Kidney (tissue), 14 donors: ENCODE measurements around the gene NECAP2. TPM values are rescaled to one million over a fixed set of nuclear protein-coding genes. Genes with fewer than 3 reads are reported as not detected.

Experiments used
- DNase-seq, 5 donors: peaks; one replicate each; pipeline ENCODE4 v3.0.0-alpha.2; 2013 to 2020
- FAIRE-seq: peaks from 2 replicates; lab custom pipeline; 2012; peaks lifted over from hg19 to GRCh38; lab: Jason Lieb, UNC
- H3K27ac ChIP-seq, 2 donors: one replicate each; pipeline ENCODE4 v1.7.0; 2013; ENCODE audit warnings: low read depth in 2 of 2, low read length in 2 of 2, inconsistent platforms in 1 of 2
- H3K27me3 ChIP-seq: one replicate; pipeline ENCODE4 v1.7.1; 2013; ENCODE audit warnings: low read length, inconsistent platforms; ENCODE audit not compliant: control insufficient read depth, insufficient read depth
- H3K36me3 ChIP-seq, 3 donors: one replicate each; pipeline versions ENCODE4 v1.7.0 to v1.7.1; 2013; ENCODE audit warnings: low read length in 3 of 3, control low read depth in 1 of 3, inconsistent platforms in 1 of 3; ENCODE audit not compliant: insufficient read depth in 3 of 3, control insufficient read depth in 2 of 3
- H3K4me1 ChIP-seq, 3 donors: one replicate each; pipeline versions ENCODE4 v1.7.0 to v1.7.1; 2013; ENCODE audit warnings: low read length in 3 of 3, inconsistent platforms in 1 of 3, low read depth in 1 of 3; ENCODE audit not compliant: control insufficient read depth in 2 of 3, insufficient read depth in 2 of 3
- H3K4me3 ChIP-seq, 3 donors: one replicate each; pipeline versions ENCODE4 v1.7.0 to v1.8.1; 2013; ENCODE audit warnings: low read length in 3 of 3, control low read depth in 1 of 3, inconsistent platforms in 1 of 3
- H3K9ac ChIP-seq, 3 donors: one replicate each; pipeline versions ENCODE4 v1.7.0 to v1.7.1; 2013; ENCODE audit warnings: low read length in 3 of 3, control low read depth in 1 of 3, inconsistent platforms in 1 of 3
- H3K9me3 ChIP-seq, 3 donors: one replicate each; pipeline versions ENCODE4 v1.7.0 to v1.7.1; 2013; ENCODE audit warnings: low read length in 3 of 3, control low read depth in 1 of 3, inconsistent platforms in 1 of 3; ENCODE audit not compliant: control insufficient read depth in 2 of 3, insufficient read depth in 1 of 3
- CTCF ChIP-seq: IDR thresholded peaks from 3 replicates; pipeline ENCODE4 v1.5.1; 2012; ENCODE audit warnings: mild to moderate bottlenecking, moderate library complexity, borderline replicate concordance; ENCODE audit not compliant: insufficient read depth; ENCODE audit errors: extremely low read depth
- intact Hi-C: fragments of 100-400 bp; cut with DNase I; formaldehyde crosslinking; loops from one replicate; pipeline ENCODE4 v1.11.1; 2022
- polyA plus RNA-seq: library from polyadenylated mRNA; stranded (reverse); fragments of 350-450 nt; fragmentation: Illumina TruSeq; extraction: RNeasy Lipid Tissue Mini Kit (QIAGEN cat#74804); gene quantifications from one replicate; pipeline ENCODE4 v1.2.3, GENCODE V29; 2014; ENCODE audit warnings: low read depth, low replicate concordance; ENCODE audit not compliant: insufficient read depth
- total RNA-seq: library from RNA; stranded (reverse); fragmentation: NEBNext Ultra II Directional; extraction: Animal tissue kit (Norgen Biotek cat#: 25700); gene quantifications from one replicate; pipeline ENCODE4 v1.2.1, GENCODE V29; 2021
- donor health status: control.
- donor health status: control.
- donor health status: control.
- donor health status: control.
- donor health status: control.
- donor health status: DM: yes; HTN: yes; CAD: no.
- donor health status: Normal renal cell carcinoma (clear cell type).

The NECAP2 gene
- total and polyA plus RNA-seq, 2 donors from 2014 or later, result 49.9 to 57.4 TPM

GRCh38 chr1:16421201-16421600, 19.3 kb upstream of the NECAP2 start:
- no peak overlapping the region for H3K9ac ChIP-seq
- H3K4me1 ChIP-seq, result no peaks in the 10 kb centered on the region
- intact Hi-C loops, result no loop called here
- no peak for DNase-seq
- no peak overlapping the region for H3K27ac ChIP-seq
- no peak for FAIRE-seq
- H3K36me3 ChIP-seq, result no peaks in the 10 kb centered on the region
- no peaks in the 10 kb centered on the region for H3K27me3 ChIP-seq
- no peak for TF ChIP-seq CTCF
- no peak overlapping the region for H3K4me3 ChIP-seq
- H3K9me3 ChIP-seq, result no peaks in the 10 kb centered on the region

GRCh38 chr1:16422041-16422440, 18.5 kb upstream of the NECAP2 start:
- FAIRE-seq, result no peak
- TF ChIP-seq CTCF, result no peak
- intact Hi-C loops, result no loop called here

GRCh38 chr1:16425125-16426025, 15.1 kb upstream of the NECAP2 start:
- Histone ChIP-seq H3K27ac (no peak overlapping the region), H3K4me1 (no peaks in the 10 kb centered on the region), H3K36me3 (no peaks in the 10 kb centered on the region), H3K27me3 (no peaks in the 10 kb centered on the region), H3K9me3 (no peaks in the 10 kb centered on the region), H3K9ac (no peak overlapping the region), H3K4me3 (no peak overlapping the region)
- TF ChIP-seq CTCF, result no peak
- intact Hi-C loops, result no loop called here
- DNase-seq (no peak), FAIRE-seq (no peak)

More at GRCh38 chr1:16422041-16422440, 18.5 kb upstream of the NECAP2 start:
- Histone ChIP-seq H3K4me3 (no peak overlapping the region), H3K36me3 (no peaks in the 10 kb centered on the region), H3K9ac (no peak overlapping the region), H3K27ac (no peak overlapping the region), H3K27me3 (no peaks in the 10 kb centered on the region), H3K9me3 (no peaks in the 10 kb centered on the region), H3K4me1 (no peaks in the 10 kb centered on the region)
- no peak for DNase-seq
